ENCODE data around the gene COX11.

Gene COX11

GRCh38 chr17:54956791-54957190 is 11.7 kb downstream of the COX11 start:
- DNase-seq, result no peak

GRCh38 chr17:54951286-54951685 is 17.2 kb downstream of the COX11 start:
- no peak for DNase-seq

GRCh38 chr17:54950116-54950515 is 18.3 kb downstream of the COX11 start:
- no peak for DNase-seq

GRCh38 chr17:54948380-54948779 is 20.1 kb downstream of the COX11 start:
- peak in 1 of 2 experiments; percentile 13 for DNase-seq

DNA sequence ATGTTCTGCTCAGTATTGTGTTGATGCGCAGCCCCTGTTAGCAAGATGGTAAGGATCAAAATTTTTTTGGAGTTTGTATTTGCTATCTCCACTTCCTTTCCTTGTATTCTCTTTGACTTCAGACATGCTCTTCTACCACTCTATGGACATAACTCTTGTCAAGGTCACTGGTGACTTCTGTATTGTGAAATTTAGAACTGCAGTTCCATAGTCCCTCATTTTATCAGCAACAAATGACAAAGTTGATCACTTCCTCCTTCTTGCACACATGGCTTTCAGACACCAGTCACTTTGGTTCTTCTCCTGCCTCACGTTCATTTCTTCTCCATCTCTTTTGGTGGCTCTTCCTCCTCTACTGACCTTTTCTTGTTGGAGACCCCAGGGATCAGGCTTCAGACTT is 21.1 kb downstream of the COX11 start:
- DNase-seq, result no peak

- no peak for DNase-seq
These were observed 22.8 kb downstream of the COX11 start for GRCh38 chr17:54945671-54946070.

- no peak for DNase-seq
These were observed 23.2 kb downstream of the COX11 start for GRCh38 chr17:54945231-54945630.

DNA sequence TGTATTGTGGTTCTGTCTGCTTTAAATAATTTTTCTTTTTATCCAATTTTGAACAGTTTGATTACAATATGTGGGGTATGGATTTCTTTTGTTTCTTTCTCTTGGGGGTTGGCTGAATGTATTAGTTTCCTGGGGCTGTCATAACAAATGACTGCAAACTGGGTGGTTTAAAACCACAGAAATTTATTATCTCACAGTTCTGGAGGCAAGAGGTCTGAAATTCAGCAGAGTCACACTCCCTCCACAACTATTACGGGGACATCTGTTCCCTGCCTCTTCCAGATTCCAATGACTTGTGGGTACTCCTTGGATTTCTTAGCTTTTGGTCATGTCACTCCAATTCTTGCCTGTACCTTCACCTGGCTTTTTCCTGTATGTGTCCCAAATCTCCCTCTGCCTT is 23.7 kb downstream of the COX11 start:
- DNase-seq, result no peak

DNA sequence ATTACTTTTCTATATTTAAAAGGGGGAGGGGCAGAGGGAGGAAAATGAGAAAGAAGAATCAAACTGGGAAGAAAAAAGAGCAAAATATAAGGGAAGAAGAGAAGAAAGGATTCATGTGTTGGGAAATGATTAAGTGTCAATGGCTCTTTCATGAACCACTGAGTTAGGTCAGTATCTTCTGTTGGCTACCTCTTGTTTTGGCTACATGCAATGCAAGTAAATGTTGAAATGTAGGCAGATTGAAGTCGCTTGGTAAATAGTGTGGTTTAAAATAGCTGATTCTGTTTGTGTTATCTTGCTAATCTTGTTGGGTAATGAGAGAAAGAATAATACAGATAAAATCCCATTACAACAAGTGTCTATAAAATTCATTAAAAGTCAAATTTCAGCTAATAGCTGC is 27.2 kb downstream of the COX11 start:
- DNase-seq, result no peak

DNA sequence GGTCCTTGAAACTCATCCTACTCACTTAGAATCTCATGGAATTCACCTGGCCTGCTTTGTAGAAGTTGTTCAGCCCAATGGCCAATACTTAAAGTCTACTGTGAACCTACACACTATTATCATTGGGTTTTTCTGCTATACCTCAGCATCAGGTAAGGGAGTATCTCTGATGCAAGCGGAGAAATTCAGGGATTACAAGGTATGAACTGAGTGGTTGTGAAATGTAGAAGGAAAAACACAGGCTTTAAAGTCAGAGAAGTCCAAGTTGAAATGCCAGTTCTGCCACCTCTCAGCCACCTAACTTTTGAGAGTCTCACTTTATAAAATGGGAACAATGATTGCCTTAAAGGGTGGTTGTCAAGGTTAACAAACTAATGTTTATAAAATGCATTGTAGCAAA is 31.0 kb downstream of the COX11 start:
- DNase-seq, result no peak

GRCh38 chr17:54937018-54937417 is 31.4 kb downstream of the COX11 start:
- DNase-seq, result no peak

DNA sequence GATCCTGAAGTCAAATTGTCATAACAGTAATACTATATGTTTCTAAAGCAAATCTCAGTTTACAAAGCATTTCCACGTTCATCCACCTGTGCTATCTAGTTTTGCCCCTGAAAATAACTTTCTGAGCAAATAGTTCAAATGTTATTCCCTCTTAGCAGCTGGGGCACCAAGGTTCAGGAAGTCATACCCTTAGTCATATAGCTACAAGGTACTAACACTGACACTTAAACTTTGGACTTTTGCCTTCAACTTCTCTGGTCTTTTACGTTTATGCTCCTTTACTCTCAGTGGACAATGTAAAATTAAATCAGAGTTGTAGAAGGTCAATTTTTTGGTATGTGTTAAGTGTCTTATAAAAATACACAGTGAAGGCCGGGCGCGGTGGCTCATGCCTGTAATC is 33.0 kb downstream of the COX11 start:
- DNase-seq, result no peak

DNA sequence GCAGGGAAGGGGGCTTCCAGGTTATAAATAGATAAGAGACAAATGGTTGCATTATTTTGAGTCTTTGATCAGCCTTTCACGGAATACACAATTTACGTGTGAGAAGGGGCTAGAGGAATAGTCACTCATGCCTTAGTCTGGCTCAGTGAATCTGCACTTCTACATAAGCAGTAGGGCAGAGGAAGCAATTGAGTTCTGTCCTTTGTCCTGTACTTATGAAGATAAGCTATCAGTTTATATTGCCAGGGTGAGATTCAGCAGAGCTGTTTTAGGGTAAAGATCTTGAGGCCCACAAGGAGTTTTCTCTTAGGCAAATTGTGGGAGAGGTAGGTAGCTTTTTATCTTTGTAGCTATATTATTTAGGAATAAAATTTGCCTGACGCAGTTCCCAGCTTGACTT is 34.5 kb downstream of the COX11 start:
- DNase-seq, result no peak

DNA sequence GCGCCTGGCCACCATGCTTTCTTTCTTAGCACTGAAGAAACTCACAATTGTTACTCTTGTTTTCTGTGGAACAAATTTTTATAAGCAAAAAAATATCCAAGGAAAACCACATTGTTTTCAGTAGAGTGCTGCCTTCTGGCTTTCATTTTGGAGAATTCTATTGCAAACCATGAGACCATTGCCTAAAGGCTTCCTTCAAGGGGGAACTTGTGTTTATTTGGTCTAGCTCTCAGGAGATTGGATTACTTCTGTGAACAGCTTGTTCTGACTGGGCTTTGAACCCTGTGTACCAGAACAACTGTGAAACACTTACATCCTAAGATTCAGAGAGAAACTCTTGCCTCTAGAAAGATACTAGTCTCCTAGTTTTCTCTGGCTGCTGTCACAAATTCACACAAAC is 35.7 kb downstream of the COX11 start:
- no peak for DNase-seq

DNA sequence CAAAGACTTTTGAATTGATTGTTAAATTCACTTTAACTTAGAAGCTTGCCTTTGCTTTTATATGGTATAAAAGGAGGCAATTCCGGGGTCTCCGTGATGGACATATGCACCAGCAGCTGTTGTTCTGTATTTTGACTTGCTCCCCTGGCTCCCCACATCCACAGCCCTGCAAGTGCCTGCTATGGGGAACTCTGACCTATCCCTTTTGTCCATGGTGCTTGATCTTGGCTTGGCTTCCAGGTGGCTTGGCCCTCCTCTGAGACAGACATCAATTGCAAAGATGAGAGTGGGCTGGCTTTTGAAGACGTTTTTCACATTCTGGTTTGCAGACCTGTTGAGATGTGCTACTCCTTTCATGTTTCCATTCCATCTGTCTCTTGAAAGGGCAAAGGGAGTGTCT is 40.9 kb downstream of the COX11 start:
- no peak for DNase-seq

DNA sequence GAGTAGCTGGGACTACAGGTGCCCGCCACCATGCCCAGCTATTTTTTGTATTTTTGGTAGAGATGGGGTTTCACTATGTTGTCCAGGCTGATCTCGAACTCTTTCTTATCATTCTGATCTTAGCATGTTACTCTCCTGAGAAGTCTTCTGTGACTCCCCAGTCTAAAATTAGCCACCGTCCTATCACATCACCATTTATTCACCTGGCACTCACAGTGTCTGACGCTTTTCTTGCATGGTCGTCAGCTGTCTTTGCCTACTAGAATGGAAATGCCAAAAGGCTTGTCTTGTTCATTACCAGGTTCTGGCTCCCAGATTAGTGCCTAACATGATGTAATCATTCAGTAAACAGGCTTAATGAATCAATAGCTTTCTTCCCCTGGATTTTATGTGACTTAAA is 44.0 kb downstream of the COX11 start:
- DNase-seq, result no peak

DNA sequence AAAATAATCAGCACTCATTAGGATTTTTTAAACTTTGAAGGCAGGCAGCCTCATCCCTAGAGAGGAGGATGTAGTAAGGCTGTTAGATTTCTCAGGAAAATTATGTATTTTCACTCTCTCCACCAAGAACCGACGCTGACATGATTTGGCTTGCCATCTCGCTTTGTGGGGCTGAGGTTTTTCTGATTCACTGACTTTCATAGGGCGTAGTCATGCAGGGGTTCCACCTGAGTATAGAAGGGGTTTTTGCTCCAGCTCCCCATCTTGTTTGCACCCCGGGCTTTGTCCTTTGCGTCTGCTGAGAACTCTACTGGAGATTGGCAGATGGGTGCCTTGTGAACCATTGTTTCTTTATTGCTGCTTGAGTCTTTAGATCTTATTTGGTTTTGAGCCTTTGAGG is 47.6 kb downstream of the COX11 start:
- no peak for DNase-seq

DNA sequence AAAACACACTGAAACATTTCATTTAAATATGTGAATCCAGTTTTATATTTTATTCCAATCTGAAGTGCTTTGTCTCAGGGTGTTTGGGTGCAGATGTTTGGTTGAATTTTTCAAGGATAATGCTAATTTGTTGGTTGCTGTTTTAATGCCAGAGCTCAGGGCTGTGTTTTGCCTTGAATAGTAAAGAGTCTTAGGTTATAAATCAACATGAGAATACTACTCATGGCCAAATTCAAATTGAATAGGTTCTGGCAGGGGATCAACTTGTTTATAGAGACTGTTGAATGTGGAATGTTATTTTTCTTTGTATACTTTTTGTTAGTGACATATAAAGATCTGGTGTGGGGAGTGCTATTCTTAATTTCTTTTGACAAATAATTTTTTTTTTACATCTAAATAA is 49.0 kb downstream of the COX11 start:
- DNase-seq, result no peak

- no peak for DNase-seq
These were observed 51.7 kb downstream of the COX11 start for GRCh38 chr17:54916721-54917120.
